HK-2 (cell line): ENCODE data around the gene CCDC88A.
"Not testable (repeated sequence)": the region's sequence is repeated elsewhere in the genome, so short reads cannot be mapped to it uniquely, and the experiment has no call there.

Experiments
- DNase-seq: peaks from one replicate; pipeline ENCODE4 v3.0.0-alpha.2; 2018; ENCODE audit not compliant: unreplicated experiment

The CCDC88A gene

DNA sequence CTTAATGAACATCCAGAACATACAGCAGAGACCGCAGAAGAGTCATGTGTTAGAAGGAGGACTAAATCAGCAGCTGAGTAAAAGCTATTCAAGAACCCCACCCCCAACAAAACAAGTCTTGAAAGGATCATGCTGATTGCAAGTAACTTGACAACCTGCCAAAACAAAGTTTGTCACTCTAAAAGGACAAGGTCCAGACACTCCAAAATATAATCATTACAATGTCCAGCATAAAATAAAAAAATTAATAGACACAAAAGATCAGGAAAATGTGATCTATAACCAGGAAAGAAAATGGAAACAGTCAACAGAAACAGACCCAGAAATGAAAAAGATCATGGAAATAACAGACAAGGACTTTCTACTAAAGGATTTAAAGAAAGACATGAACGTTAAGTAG, 28.5 kb downstream of the CCDC88A start:
- DNase-seq: no peak

DNA sequence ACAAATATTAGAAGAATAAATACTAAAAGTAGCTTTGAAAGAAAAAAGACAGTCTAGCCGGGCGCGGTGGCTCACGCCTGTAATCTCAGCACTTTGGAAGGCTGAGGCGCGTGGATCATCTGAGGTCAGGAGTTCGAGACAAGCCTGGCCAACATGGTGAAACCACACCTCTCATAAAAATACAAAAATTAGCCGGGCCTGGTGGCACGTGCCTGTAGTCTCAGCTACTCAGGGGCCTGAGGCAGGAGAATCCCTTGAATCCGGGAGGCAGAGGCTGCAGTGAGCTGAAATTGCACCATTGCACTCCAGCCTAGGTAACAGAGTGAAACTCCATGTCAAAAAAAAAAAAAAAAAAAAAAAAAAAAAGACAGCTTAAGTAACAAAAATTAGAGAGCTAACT, 34.1 kb downstream of the CCDC88A start:
- not testable (repeated sequence) for DNase-seq

DNA sequence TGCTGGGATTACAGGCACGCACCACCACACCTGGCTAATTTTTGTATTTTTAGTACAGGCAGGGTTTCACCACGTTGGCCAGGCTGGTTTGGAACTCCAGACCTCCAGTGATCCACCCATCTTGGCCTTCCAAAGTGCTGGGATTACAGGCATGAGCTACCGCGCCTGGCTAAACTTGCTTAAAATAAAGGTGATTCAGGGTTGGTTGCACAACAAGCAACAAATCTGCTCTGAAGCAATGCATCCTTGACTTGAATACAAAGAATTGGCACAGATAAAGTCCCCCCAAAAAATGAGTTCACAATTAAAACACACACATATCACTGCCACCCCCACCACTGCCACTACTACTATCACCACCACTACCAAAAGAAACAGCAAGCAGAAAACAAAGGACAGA, 34.9 kb downstream of the CCDC88A start:
- DNase-seq: no peak

DNA sequence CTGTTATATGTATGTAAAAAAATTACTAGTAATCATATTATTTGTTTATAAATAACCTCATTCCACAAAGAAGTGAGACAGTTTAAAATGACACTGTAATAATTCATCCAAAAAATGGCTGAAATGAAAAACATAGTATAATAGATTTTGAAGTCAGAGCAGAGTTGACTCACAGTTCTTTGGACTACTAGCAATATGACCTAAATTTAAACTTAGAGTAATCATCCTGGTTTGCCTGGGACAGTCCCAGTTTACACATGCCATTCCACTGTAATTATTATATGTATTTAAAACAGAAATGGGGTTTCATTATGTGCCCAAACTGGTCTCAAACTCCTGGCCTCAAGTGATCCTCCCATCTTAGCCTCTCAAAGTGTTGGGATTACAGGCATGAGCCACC, 48.3 kb downstream of the CCDC88A start:
- no peak for DNase-seq

DNA sequence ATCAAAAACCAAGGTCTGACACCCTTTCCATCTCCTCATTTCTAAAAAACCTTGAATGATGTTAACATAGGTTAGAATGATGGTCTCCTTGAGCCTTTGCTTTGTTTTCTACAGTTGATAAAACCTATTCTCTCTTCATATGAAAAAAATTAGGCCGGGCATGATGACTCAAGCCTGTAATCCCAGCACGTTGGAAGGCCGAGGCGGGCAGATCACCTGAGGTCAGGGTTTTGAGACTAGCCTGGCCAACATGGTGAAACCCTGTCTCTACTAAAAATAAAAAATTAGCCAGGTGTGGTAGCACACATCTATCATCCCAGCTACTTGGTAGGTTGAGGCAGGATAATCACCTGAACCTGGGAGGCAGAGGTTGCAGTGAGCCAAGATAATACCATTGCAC, 49.4 kb downstream of the CCDC88A start:
- no peak for DNase-seq

DNA sequence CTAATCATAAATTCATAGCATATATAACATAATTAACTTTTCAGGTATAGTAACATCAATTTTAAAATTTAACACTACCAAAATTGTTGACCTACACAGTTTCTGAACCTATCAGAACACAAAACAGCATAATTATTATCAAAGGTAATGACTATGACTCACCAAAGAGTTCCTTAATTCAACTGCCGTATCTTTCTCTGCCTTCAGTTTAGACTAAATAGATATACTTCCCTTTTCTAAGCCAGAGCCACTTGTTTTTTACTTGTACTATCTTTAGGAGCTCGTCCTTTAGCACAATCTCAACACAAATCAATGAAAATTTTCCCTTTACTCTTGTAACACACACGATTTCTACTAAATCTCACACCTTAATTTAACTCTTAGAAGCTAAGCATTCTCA, 54.4 kb downstream of the CCDC88A start:
- no peak for DNase-seq

DNA sequence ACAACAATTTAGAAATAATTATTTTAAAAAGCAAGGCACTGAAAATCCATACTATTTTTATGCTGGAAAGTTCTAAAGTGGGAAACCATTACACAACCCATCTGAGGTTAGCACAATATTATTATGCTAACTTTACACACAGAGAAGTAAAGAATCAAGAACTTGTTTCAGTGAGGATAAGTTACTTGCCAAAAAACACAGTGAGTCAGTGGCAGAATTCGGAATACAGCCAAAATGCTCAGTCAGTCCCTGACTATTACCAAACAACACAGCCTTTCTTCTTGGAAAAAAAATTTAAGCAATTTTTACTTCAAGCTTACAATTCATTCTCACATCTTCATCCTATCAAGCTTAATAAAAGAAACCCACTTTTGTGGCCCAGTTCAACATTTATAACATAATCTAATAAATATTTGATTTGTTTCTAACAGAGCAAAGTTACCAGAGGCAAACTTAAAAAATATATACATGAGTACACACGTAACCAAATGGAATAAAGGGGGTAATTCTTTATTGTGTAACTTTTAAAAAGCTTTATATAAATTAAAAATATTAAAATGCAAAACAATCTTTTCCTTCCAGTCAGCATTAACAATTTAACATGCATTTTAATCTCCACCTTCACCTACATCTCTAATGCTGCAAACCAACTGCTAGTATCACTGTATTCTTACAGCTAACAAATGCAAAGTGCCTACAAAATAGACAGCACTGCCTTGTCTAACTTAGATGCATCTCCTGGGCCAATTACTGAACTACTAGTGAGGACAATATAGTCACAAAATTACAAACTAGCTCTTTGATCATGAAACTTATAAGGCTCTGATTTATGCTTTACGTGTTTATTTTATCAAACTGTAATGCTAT, 55.2 kb downstream of the CCDC88A start:
- no peak for DNase-seq

DNA sequence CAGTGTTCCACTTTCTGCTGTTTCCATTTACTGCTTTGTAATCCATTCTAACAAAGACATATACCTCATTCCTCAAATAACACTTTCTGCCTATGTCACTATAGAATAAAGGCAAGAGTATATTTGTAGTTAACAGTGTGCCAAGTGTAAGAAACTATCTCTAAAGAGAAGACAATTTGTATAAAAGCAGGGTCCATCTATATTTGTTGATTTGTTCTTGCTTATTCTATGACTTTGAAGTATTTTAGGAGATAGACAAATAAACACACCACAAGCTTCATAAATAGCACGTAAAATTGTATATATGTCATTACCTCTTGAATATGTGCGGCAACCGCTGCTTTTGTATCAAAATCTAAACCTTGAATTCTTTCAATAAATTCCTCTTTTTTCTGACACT, 56.0 kb downstream of the CCDC88A start:
- DNase-seq: no peak

DNA sequence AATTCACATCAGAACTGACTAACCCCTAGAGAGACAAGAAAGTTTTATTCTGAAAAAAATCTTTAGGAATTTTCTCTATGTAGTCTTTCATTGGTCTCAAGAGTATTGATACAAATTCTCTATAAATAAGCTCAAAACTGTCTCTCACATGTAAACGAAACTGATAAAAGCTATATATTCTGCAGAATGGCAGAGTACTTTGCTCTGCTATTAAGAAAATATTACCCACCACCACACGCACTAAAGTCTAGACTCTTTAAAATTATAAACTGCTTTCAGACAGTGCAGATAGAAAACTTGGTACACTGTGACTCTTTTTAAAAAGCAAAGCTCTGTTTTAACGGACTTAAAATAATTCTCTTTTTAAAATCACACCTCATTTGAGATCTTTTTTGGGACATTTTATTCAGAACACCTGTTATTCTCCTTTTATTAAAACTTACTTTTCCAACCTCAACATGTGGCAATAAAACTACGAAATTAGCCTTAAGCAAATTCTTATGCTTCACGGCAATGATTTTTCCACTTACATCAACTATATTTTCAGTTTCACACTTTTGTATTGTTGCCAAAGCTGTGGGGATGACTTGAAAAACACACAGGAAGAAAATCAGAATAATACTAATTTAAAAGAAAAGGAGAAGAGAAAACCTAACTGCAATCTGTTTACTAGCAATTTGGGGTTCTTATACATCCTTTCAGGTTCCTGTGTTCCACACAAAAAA, 58.0 kb downstream of the CCDC88A start:
- DNase-seq: no peak

DNA sequence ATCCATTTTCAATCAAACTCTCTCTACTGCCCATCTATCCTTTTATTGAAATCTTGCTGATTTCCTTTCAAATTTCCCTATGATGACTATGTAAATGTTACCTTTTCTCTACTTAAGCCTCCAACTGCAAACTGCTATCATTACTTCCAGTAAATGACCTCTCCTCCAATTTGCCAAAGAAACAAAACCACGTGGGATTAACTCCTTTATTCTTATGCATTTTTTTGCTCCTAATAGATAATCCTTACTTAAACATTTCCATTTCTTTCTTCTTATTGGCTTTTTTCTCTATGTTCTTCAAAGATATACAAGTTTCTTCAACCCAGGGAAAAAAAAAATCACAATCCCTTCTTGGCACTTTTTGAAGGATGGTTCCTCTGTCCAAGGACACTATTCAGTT, 61.2 kb downstream of the CCDC88A start:
- DNase-seq: no peak

DNA sequence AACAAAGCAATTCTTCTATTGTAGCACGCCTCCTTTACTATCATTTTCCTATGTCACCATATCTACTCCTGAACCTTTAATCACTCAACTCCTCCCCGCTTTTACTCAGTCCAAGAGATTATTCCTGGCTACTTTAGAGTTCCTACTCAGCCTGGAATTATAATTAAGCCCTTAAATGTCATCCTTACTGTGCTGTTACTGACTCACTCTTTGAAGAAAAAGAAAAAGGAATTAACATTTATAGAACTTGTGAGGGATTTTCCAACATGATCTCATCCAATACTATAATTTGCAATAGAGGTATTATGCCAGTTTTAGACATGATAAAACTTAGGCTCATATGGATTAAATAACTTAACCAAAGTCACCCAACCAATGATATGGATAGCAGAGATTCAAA, 61.7 kb downstream of the CCDC88A start:
- DNase-seq: no peak

DNA sequence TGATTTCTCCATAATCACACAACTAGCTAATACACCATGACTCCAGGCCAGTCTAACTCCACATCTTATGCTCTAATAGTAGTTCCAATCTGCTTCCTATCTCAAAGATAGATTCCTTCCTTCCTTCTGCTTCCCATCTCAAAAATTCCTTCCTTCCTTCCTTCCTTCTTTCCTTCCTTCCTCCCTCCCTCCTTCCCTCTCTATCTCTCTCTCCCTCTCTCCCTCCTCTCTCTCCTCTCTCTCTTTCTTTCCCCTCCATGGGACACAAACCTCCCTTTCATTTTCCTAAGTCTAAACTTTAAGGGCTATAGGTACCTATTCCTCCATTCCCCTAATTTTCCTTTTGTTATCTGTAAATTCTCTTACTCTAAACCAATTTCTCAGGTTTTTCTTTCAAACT, 62.5 kb downstream of the CCDC88A start:
- no peak for DNase-seq

DNA sequence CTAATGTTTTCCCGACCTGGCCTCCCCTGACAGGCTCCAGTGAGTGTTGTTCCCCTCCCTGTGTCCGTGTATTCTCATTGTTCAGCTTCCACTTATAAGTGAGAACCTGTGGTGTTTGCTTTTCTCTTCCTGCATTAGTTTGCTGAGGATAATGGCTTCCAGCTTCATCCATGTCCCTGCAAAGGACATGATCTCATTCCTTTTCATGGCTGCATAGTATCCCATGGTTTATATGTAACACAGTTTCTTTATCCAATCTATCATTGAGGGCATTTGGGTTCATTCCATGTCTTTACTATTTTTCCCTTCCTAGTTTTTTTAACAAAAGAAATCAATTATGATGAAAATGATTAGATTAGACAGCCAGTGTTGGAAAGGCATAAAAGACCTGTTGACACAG, 63.5 kb downstream of the CCDC88A start:
- not testable (repeated sequence) for DNase-seq

DNA sequence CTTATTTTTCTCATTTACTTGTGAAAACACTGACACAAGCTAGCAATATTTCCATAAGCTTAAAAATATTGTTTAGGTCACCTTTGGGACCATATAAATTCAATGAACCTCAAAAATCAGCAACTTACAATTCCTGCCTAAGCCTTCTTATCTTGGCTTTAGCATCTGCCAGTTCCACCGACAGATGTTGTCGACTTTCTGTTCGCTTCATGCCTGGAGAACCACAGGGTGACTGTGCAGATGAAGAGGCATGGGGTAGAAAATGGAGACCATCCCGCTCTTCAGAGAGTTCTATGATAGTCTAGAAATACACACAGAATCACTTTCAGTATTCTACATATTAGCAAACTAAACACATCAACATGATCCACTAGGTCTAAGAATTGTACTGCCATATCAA, 64.2 kb downstream of the CCDC88A start:
- no peak for DNase-seq

DNA sequence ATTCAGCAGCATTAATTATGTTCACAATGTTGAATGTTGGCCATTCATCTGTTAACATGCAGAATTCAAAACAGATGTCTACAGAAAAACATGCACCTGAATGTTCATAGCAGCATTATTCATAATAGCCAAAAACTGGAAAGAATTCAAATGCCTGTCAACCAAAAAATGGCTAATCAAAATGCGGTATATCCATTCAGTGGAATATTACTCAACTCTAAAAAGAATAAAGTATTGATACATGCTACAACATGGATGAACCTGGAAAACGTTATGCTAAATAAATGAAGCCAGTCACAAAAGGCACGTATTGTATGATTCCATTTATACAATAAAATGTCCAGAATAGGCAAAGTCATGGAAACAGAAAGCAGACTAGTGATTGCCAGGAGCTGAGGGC, 68.0 kb downstream of the CCDC88A start:
- DNase-seq: no peak

DNA sequence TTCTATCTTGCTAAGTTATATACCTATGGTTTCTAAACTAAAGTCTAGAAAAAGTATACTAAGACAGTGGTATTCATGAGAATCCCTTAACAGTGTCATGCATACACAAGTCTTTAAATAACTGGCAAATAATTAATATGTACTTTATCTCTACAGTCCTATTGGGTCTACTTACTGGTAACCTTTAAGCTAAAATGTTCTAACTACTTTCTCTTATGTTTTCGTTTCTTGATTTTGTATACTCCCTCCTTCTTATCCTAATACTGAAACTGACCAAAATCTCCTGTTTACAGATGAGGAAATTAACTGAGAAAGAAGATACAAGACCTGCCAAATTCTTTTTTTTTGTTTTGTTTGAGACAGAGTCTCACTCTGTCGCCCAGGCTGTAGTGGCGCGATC, 74.6 kb downstream of the CCDC88A start:
- no peak for DNase-seq

DNA sequence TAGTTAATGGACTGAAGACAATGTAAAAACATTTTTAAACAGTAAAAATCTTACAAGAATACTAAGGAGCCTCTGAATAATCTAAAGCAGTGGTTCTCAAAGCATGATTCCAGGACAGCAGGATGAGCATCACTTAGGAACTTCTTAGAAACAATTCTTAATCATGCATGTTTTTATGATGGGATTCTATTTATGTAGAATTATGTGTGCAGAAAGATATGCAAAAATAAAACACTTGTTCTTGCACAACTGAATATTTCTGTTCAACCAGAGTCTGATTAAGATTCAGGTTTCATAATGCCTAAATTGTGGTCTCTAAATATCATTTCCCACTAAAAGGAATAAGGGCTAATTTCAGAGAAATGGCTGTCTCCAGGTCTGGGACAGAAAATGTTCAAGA, 81.4 kb downstream of the CCDC88A start:
- no peak for DNase-seq

DNA sequence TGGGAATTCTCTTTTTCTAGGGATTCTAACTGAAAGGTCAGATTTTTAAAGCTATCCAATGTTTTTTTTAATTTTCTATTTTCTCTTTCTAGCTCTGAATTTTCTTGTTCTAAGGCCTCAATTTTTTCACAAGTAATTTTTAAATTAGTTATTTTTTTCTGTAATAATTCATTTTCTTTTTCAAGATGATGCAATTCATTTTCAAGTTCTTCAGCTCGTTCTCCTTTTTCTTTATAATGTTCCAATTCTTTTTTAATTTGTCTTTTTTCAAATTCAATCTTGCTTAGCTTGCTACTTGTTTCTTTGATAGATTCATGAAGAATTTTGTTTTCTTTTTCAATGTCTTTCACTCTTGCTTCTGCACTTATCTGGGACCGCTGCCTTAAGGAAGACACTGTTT, 84.9 kb downstream of the CCDC88A start:
- no peak for DNase-seq

DNA sequence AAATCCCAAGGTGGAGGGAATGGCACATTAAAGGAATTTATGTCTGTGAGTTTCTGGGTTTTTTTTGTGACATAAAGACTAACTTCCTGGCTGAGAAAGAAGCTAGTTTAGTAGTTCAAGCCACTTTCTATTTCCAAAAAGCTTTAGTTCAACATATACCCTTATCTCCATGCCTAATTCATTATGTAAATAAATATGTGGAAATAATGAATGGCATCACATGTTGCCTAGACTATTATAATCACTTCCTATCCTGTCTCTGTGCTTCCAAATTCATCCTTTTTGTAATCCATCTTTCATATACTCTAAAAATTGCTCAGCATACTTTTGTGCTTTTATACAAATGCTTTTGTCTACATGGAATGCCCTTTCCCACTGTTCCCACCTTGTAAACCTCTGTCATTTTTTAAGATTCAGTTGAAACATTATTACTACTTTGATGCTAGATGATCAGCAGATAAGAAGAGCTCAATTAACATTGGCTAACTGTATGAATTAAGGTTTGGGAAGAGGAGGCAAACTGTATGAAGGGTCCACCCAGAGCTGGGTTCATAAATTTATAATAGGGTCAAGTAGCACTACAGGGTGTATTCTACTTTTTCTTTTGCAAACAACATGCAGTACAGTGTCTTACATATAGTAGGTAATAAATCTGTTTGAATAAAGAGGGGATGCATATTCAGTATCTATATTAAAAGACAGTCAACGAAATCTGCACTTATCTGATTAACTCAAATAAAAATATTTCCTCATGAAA, 88.9 kb downstream of the CCDC88A start:
- DNase-seq: no peak

DNA sequence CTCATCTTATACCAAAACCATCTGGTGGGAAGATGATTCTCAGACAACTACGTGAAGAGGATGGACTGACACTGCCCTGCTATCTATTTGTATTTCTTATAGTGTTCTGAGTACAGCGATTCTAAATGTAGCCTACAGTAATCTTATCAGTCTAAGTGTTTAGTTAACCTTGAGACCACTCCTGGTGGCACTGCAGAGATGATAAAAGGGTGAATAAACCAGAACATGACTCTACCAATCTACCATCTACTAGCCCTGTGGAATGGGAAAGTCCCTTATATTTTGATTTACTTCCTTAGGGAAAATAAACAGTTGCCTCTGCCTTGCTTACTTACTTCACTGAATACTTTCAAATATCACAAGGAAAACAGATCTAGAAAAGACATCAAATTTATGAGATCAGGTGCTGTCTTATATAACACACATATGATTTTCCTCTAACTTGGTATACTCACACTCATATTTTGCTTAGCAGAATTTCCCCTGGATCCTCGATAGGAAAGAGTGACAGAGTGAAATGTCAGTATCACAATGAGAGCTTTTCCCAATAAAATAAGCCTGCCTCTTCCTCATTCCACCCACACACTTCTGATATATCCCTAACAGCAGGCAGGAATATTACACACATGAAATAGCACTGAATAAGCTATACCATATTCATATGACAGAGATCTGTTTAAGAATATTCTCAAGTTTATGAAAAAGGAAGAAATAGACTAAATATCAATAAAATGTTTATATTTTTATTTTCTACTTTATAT, 92.0 kb downstream of the CCDC88A start:
- no peak for DNase-seq

DNA sequence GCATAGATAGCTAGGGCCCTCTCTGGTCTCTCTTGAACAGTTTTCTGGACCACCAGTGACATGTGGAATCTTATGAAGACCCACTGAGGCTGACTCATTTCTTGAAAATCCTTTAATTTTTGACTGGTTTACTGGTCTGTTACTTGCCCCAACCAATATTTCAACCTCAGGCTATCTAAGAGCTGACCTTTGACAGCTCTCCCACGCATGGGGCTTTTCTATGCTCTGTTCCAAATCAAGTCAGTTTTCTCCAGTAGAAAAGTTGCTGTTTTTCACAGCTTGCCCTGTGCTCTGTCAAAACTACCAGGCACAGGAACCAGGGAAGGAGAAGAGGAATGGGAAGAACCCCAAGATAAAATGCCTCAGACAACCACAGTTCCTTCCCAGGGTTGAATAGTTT, 104.7 kb downstream of the CCDC88A start:
- no peak for DNase-seq

DNA sequence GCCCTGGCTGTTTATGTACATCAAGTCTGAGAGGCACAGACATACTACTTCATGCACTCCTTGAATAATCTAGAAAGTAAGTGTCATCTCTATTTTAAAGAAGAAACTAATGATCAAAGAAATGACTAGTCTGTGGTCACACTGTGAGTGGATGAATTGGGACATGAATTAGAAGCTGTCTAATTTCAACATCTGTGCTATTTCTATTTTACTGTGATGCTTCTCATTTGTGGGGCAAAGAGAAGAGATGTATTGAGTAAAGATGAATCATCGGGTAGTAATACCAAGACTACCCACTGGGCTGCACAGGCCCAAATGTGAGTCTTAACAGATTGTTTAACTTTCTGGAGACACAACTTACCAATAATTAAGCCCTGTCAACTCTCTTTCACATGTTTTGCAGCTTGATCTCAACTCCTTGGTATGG, 108.2 kb downstream of the CCDC88A start:
- DNase-seq: no peak
